HEK293 (cell line): Measurements from ENCODE around the gene SHE.

Experiments used
- CTCF ChIA-PET: fragments of 350-600 bp; formaldehyde crosslinking; extraction: SDS; loops from one replicate; lab custom pipeline; 2021; ENCODE audit warnings: antibody characterized with exemption; lab: Yijun Ruan, JAX
- POLR2A ChIA-PET: fragments of 300-600 bp; formaldehyde crosslinking; extraction: SDS; loops from one replicate; lab custom pipeline; 2020; ENCODE audit warnings: antibody characterized with exemption, inconsistent platforms; lab: Yijun Ruan, JAX
- H3K27ac ChIP-seq: fragments of 200-500 bp; sonication (Bioruptor generic); 2 replicates; pipeline ENCODE4 v1.5.1; 2014; ENCODE audit warnings: low read depth, low read length, control low read depth, inconsistent platforms; ENCODE audit errors: extremely low read depth
- H3K36me3 ChIP-seq, 2 experiments: fragments of 200-500 bp in 1 of 2; sonication (Bioruptor generic) in 1 of 2; 1 replicate in 1 of 2; 2 replicates in 1 of 2; pipeline ENCODE4 v1.5.1; 2014 to 2017; ENCODE audit warnings: inconsistent platforms in 2 of 2, low read length in 2 of 2; ENCODE audit not compliant: control insufficient read depth in 2 of 2, insufficient read depth in 1 of 2
- H3K4me1 ChIP-seq: fragments of 200-500 bp; sonication (Bioruptor generic); 2 replicates; pipeline ENCODE4 v1.5.1; 2014; ENCODE audit warnings: mild to moderate bottlenecking, low read length, inconsistent platforms; ENCODE audit not compliant: control insufficient read depth, insufficient read depth
- H3K4me3 ChIP-seq: 2 replicates; pipeline ENCODE4 v1.5.1; 2011; ENCODE audit warnings: low read depth, mild to moderate bottlenecking, control low read depth, low read length, moderate library complexity
- H3K9me3 ChIP-seq: fragments of 200-500 bp; sonication (Bioruptor generic); 2 replicates; pipeline ENCODE4 v1.5.1; 2014; ENCODE audit warnings: low read depth, low read length, inconsistent platforms; ENCODE audit not compliant: control insufficient read depth, insufficient read depth
- CTCF ChIP-seq: fragments of 450-650 bp; formaldehyde crosslinking; IDR thresholded peaks from 2 replicates; pipeline ENCODE4 v1.5.1; 2016; ENCODE audit warnings: missing biosample characterization, missing genetic modification characterization
- GLIS1 ChIP-seq: fragments of 450-650 bp; formaldehyde crosslinking; IDR thresholded peaks from 2 replicates; pipeline ENCODE4 v1.5.1; 2016; ENCODE audit warnings: missing biosample characterization, missing genetic modification characterization
- GLIS2 ChIP-seq: fragments of 450-650 bp; formaldehyde crosslinking; IDR thresholded peaks from 2 replicates; pipeline ENCODE4 v1.5.1; 2016; ENCODE audit warnings: missing biosample characterization, missing genetic modification characterization
- HOXD13 ChIP-seq: sonication (generic); formaldehyde crosslinking; IDR thresholded peaks from 2 replicates; pipeline ENCODE4 v1.8.0; 2022; ENCODE audit warnings: missing genetic modification reagents, borderline replicate concordance
- IKZF3 ChIP-seq: fragments of 450-650 bp; IDR thresholded peaks from 2 replicates; pipeline ENCODE4 v1.5.0; 2018; ENCODE audit warnings: missing biosample characterization, mild to moderate bottlenecking, missing genetic modification characterization, moderate library complexity
- KLF9 ChIP-seq: fragments of 450-650 bp; formaldehyde crosslinking; IDR thresholded peaks from 2 replicates; pipeline ENCODE4 v1.5.1; 2016; ENCODE audit warnings: missing biosample characterization, missing genetic modification characterization, low read depth
- MYNN ChIP-seq: fragments of 450-650 bp; formaldehyde crosslinking; IDR thresholded peaks from 2 replicates; pipeline ENCODE4 v1.5.1; 2016; ENCODE audit warnings: missing biosample characterization, missing genetic modification characterization, borderline replicate concordance
- OSR2 ChIP-seq: fragments of 450-650 bp; formaldehyde crosslinking; IDR thresholded peaks from 2 replicates; pipeline ENCODE4 v1.5.1; 2016; ENCODE audit warnings: missing biosample characterization, missing genetic modification characterization
- SP2 ChIP-seq: fragments of 450-650 bp; formaldehyde crosslinking; IDR thresholded peaks from 2 replicates; pipeline ENCODE4 v1.5.1; 2016; ENCODE audit warnings: missing biosample characterization, missing genetic modification characterization
- SP3 ChIP-seq: fragments of 450-650 bp; formaldehyde crosslinking; IDR thresholded peaks from 2 replicates; pipeline ENCODE4 v1.5.1; 2016; ENCODE audit warnings: missing biosample characterization, missing genetic modification characterization
- SP7 ChIP-seq: fragments of 450-650 bp; formaldehyde crosslinking; IDR thresholded peaks from 2 replicates; pipeline ENCODE4 v1.5.1; 2016; ENCODE audit warnings: missing biosample characterization, missing genetic modification characterization
- ZBTB11 ChIP-seq: fragments of 450-650 bp; formaldehyde crosslinking; conservative IDR thresholded peaks from 2 replicates; pipeline ENCODE4 v1.5.1; 2016; ENCODE audit warnings: low read depth, missing biosample characterization, missing genetic modification characterization
- ZFHX2 ChIP-seq: fragments of 450-650 bp; formaldehyde crosslinking; conservative IDR thresholded peaks from 2 replicates; pipeline ENCODE4 v1.5.1; 2016; ENCODE audit warnings: missing biosample characterization, missing genetic modification characterization
- ZFP69B ChIP-seq: fragments of 450-650 bp; formaldehyde crosslinking; IDR thresholded peaks from 2 replicates; pipeline ENCODE4 v1.5.1; 2016; ENCODE audit warnings: missing biosample characterization, missing genetic modification characterization
- ZIC2 ChIP-seq: fragments of 450-650 bp; formaldehyde crosslinking; IDR thresholded peaks from 2 replicates; pipeline ENCODE4 v1.5.1; 2016; ENCODE audit warnings: missing biosample characterization, missing genetic modification characterization
- ZNF366 ChIP-seq: fragments of 450-650 bp; formaldehyde crosslinking; conservative IDR thresholded peaks from 2 replicates; pipeline ENCODE4 v1.5.1; 2016; ENCODE audit warnings: missing biosample characterization, missing genetic modification characterization
- ZNF426 ChIP-seq: fragments of 450-650 bp; formaldehyde crosslinking; IDR thresholded peaks from 2 replicates; pipeline ENCODE4 v1.5.1; 2017; ENCODE audit warnings: missing biosample characterization, missing genetic modification characterization, mild to moderate bottlenecking, inconsistent platforms, moderate library complexity
- ZNF510 ChIP-seq: fragments of 450-650 bp; formaldehyde crosslinking; IDR thresholded peaks from 2 replicates; pipeline ENCODE4 v1.5.1; 2018; ENCODE audit warnings: mild to moderate bottlenecking, missing genetic modification characterization, missing biosample characterization; ENCODE audit not compliant: insufficient replicate concordance
- ZNF596 ChIP-seq: fragments of 450-650 bp; IDR thresholded peaks from 2 replicates; pipeline ENCODE4 v1.5.0; 2018; ENCODE audit warnings: missing biosample characterization, mild to moderate bottlenecking, missing genetic modification characterization, moderate library complexity
- ZNF658 ChIP-seq: fragments of 450-650 bp; formaldehyde crosslinking; IDR thresholded peaks from 2 replicates; pipeline ENCODE4; 2016; ENCODE audit warnings: missing biosample characterization, missing genetic modification characterization
- ZNF692 ChIP-seq: fragments of 450-650 bp; formaldehyde crosslinking; IDR thresholded peaks from 2 replicates; pipeline ENCODE4 v1.5.1; 2016; ENCODE audit warnings: missing biosample characterization, missing genetic modification characterization

Gene SHE

GRCh38 chr1:154445040-154445472, 57.2 kb downstream of the SHE start:
- POLR2A ChIA-PET, result interaction anchor here (0.6 kb wide), 1 partner anchor 720 kb away, joined by 9 read pairs; no protein-coding TSS in a partner anchor
- CTCF ChIA-PET, result interaction anchor here (0.6 to 1.2 kb wide), 2 partner anchors 10 to 74 kb away, joined by 3 read pairs; no protein-coding TSS in a partner anchor

GRCh38 chr1:154443274-154444013, 58.8 kb downstream of the SHE start:
- Histone ChIP-seq H3K27ac (no peak overlapping the region), H3K36me3 (no peaks in the 10 kb centered on the region), H3K4me1 (peaks cover 3% of the 10 kb centered on the region; the same call in 1 of the 2 replicates), H3K4me3 (no peak overlapping the region), H3K9me3 (no peaks in the 10 kb centered on the region)
- CTCF ChIA-PET, result interaction anchor here (0.6 to 2.0 kb wide), 11 partner anchors 7 to 1053 kb away, joined by 3 to 7 read pairs (median 3); no protein-coding TSS in a partner anchor
- POLR2A ChIA-PET, result interaction anchor here (0.6 kb wide), 1 partner anchor 14 kb away, joined by 4 read pairs; no protein-coding TSS in a partner anchor
- TF ChIP-seq MYNN (tag by site-specific recombination), result no peak
- 0 out of 2 replicates have a peak, but pooled peaks have one; percentile 27 for TF ChIP-seq KLF9
- TF ChIP-seq ZBTB11 (tag by site-specific recombination), result no peak

More at GRCh38 chr1:154445040-154445472, 57.2 kb downstream of the SHE start:
- peak; percentile 75 for TF ChIP-seq IKZF3
- TF ChIP-seq SP2 (tag by site-specific recombination), result peak; percentile 16; the same call in 1 of the 2 replicates
- TF ChIP-seq ZNF366, result peak; percentile 40; the same call in 1 of the 2 replicates
- peak; percentile 89 for TF ChIP-seq ZFP69B
- TF ChIP-seq SP7 (tag by site-specific recombination), result 0 out of 2 replicates have a peak, but pooled peaks have one; percentile 15
- no peak for TF ChIP-seq ZNF596 (tag by site-specific recombination)
- peak; percentile 94 for TF ChIP-seq ZNF692
- peak; percentile 89 for TF ChIP-seq ZIC2 (tag by site-specific recombination)
- peak; percentile 94 for TF ChIP-seq GLIS1
- 0 out of 2 replicates have a peak, but pooled peaks have one; percentile 34 for TF ChIP-seq OSR2 (tag by site-specific recombination)
- TF ChIP-seq ZNF426 (tag by site-specific recombination), result no peak
- Histone ChIP-seq H3K36me3 (no peaks in the 10 kb centered on the region), H3K9me3 (no peaks in the 10 kb centered on the region), H3K27ac (no peak overlapping the region), H3K4me3 (no peak overlapping the region), H3K4me1 (peaks cover 3% of the 10 kb centered on the region; the same call in 1 of the 2 replicates)

- Histone ChIP-seq H3K4me3 (no peak overlapping the region), H3K9me3 (no peaks in the 10 kb centered on the region), H3K4me1 (peaks cover 3% of the 10 kb centered on the region; the same call in 1 of the 2 replicates), H3K36me3 (no peaks in the 10 kb centered on the region), H3K27ac (no peak overlapping the region)
- CTCF ChIA-PET, result interaction anchor here (0.5 to 2.0 kb wide), 26 partner anchors 8 to 720 kb away, joined by 3 to 7 read pairs (median 3); partner anchors contain the start of gene HAX1
- POLR2A ChIA-PET, result no interaction called here
- TF ChIP-seq SP3 (tag by site-specific recombination) (no peak), HOXD13 (CRISPR knock-in tag) (no peak), GLIS2 (tag by site-specific recombination) (peak; percentile 51; the same call in 1 of the 2 replicates), ZNF658 (no peak), ZNF692 (peak; percentile 49; the same call in 1 of the 2 replicates), ZNF510 (tag by site-specific recombination) (no peak), ZFHX2 (peak; percentile 100), CTCF (tag by site-specific recombination) (0 out of 2 replicates have a peak, but pooled peaks have one; percentile 12)
Measured at GRCh38 chr1:154442006-154442740, 60.0 kb downstream of the SHE start.
